Bronchus fibroblast of lung (primary cell): ENCODE results near the gene FAM184B. TPM values are rescaled to one million over a fixed set of nuclear protein-coding genes. Genes with fewer than 3 reads are reported as not detected.

Source experiments
- total RNA-seq: library from RNA; depleted of rRNA; stranded (reverse); fragments of >200 nt; gene quantifications from 2 replicates; pipeline ENCODE4 v1.2.3, GENCODE V29; 2015

Gene FAM184B
- under 0.01 TPM in 1 of 2 replicates, not detected in the other for total RNA-seq

DNA sequence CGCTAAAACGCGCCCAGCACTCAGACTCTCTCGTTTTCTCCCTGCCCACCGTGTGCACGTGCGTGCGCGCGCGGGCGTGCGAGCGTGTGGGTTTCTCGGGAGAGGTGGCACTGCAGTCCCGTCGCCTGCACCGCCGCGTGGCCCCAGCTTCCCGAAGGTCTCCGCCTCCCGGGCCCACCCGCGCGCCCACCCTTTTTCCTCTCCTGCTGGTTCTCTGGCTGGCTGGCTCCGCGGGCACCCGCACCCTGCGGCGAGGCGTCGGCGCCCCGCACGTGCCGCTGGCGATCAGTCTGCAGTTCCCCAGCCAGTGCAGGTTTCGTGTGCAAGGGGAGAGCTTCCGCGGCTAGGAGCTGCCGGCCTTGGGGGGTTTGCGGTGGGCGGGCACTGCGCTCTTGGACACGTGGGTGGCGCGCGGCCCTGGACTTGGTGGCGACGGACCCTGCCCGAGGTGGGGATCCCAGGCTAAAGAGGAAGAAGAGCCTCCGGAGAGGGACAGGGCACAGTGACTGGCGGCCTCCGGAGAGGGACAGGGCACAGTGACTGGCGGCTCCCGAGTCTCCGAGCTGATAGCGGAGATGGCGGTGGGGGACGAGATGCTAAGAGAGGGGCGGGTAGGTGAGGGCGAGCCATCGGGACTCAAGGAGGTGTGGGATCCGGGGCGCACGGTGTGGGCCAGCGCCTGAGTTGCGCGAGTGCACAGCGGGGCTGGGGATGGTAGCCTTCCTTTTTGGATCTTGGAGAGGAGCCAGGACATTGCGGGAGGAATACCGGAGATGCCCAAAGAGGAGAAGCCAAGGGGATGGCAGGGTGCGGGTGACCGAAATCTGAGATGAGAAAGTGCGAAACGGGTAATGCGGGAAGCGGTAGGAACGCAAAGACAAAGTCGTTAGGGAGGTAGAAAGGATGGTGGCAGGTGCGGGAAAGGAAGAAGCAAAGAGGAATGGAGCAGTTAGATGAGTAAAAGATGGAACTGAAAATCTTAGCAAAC is at the start of gene FAM184B:
Gene FAM184B, minus strand, starts transcription at position 322 of the 988 bp plus-strand sequence. CDS start 322 bp downstream, outside the sequence.

DNA sequence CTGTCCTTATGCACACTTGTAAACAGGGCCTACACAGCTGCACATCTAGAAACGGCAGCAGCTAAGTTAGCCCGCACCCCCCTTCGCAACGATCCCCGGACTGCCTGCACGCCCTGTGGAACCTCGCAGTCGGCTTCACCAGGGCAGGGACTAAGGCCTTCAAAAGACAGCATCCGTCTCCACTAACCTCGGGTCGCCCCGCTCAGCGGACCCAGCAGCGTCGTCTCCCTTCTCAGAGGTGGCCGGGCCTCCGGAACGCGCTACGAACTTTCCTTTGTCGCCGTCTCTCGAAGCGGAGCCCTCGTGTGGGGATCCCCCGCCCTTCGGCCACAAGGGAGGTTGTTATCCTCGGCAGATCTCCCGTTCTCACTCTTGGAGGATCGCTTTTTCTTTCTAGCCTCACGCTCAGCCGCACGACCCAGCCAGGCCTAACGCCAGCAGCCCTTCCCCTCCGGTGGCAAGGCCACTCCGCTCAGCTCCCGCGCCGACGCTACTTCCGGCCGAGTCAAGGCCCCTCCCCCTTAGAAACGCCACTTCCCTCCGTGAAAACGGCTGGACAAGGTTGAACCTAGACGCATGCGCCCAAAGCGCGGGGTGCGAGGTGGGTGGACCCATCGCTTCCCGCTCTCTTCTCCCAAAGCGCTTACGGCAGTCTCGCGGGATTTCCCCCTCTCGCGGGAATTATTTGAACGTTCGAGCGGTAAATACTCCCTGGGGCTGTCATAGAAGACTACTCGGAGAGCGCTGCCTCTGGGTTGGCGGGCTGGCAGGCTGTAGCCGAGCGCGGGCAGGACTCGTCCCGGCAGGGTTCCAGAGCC is 29.0 kb upstream of the FAM184B start, which contains the start of the genes DCAF16 and NCAPG:
Gene DCAF16, minus strand, starts transcription at position 498 of the 818 bp plus-strand sequence. CDS start 6,616 bp downstream, outside the sequence.
Gene NCAPG, plus strand, starts transcription at position 720 of the 818 bp plus-strand sequence. CDS start 99 bp downstream, outside the sequence.

DNA sequence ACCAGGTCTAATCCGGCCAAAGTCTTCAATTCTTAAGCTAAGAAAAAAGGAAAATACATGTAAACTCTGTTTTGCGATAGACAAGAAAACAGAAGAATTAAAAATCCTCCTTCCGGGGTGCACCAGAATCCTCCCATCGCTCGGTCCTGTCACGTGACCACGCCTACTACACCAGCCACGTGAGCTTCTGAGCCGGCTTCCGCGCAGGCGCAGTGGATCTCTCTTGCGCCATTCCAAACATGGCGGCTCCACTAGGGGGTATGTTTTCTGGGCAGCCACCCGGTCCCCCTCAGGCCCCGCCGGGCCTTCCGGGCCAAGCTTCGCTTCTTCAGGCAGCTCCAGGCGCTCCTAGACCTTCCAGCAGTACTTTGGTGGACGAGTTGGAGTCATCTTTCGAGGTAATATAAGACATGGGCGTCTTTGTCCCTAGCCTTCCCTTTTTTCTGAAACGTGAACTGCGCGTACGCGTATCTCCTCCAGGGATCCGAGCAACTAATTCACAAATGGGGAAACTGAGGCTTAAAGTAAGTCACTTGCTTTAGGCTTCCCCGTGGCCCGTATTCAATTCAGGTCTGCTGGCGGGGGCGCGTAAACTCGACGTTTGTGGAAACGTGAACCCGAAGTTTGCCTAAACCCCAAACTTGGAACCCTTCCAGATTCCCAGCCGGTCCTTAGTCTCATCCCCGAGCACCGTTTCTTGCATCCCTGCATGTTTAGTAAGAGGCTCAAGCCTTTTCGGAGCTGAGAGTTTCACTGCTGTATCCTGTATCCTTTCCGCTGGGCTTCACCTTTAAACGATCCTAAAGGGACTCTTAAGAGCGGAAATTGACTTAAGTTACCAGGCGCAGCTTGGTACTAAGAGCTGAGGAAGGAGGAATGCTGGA is 166.8 kb downstream of the FAM184B start, which contains the start of gene MED28:
Gene MED28, plus strand, starts transcription at position 226 of the 884 bp plus-strand sequence. Its CDS starts 14 bp downstream, at position 240.

Other genes starting within 250 kb of the FAM184B start
- 54.0 and 54.9 TPM in 2 replicates for gene LAP3, start 204.4 kb downstream of the FAM184B start, total RNA-seq
- gene MED28, start 167.0 kb downstream of the FAM184B start, total RNA-seq = 9.9 and 10.9 TPM in 2 replicates
- 21.7 and 24.2 TPM in 2 replicates for gene DCAF16, start 29.1 kb upstream of the FAM184B start, total RNA-seq
- gene NCAPG, start 29.4 kb upstream of the FAM184B start, total RNA-seq = 28.2 and 42.7 TPM in 2 replicates
- 5.5 and 6.8 TPM in 2 replicates for gene LCORL, start 240.1 kb upstream of the FAM184B start, total RNA-seq